HG02798 (cell line): Measurements from ENCODE around the gene CSTF3.
"Not testable (repeated sequence)": the region's sequence is repeated elsewhere in the genome, so short reads cannot be mapped to it uniquely, and the experiment has no call there.

Source experiments
- ATAC-seq: cut with Tn5 transposase; IDR thresholded peaks from one replicate; pipeline ENCODE4 v1.9.1; 2021; ENCODE audit warnings: mild to moderate bottlenecking; ENCODE audit not compliant: unreplicated experiment, poor library complexity

Gene CSTF3

GRCh38 chr11:33162831-33163230 is 1.6 kb upstream of the CSTF3 start:
- no peak for ATAC-seq

GRCh38 chr11:33160587-33160986 is 693 bp downstream of the CSTF3 start:
- no peak for ATAC-seq

- no peak for ATAC-seq
Observed at GRCh38 chr11:33160136-33160535, 1.1 kb downstream of the CSTF3 start.

DNA sequence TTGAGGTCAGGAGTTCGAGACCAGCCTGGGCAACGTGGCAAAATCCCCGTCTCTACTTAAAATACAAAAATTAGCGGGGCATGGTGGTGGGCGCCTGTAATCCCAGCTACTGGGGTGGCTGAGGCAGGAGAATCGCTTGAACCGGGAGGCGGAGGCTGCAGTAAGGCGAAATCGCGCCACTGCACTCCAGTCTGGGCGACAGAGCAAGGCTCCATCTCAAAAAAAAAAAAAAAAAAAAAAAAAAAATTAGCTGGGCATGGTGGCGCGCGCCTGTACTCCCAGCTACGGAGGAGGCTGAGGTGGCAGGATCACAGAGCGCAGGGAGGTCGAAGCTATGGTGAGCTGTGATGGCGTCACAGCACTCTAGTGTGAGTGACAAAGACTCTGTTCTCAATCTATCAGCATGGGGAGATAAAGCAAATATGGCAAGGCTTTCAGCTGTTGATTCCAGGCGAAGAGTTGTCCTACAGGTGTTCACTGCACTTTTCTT is 1.9 kb downstream of the CSTF3 start:
- not testable (repeated sequence) for ATAC-seq

DNA sequence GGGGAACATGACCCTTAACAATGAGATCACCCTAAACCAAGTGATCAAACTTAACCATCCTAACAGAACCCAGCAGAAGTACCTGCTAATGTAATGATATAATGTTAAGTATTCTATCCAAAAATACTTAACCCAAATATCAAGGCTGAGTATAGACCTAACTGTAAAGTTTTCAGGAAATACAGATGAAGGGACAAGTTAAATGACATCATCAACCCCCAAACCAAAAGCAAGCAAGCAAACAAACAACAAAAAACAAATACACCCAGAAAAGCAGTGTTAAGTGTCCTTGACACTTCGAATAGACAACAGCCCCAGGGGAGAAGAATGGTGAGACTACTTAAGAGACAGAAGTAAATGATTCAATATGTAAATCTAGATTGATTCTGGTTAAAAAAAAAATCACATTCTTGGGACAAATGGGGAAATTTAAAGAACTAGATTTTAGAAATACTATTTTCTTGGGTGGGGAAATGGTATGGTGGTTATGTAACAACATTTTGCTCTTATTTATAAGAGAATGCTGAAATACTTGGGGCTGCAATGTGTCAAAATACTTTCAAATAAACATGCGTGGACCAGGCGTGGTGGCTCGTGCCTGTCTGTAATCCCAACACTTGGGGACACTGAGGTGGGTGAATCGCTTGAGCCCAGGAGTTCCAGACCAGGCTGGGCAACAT is 2.5 kb downstream of the CSTF3 start:
- ATAC-seq, result no peak

- no peak for ATAC-seq
Observed at GRCh38 chr11:33157103-33158027, 3.9 kb downstream of the CSTF3 start.

GRCh38 chr11:33151399-33151798 is 9.9 kb downstream of the CSTF3 start:
- ATAC-seq, result no peak

DNA sequence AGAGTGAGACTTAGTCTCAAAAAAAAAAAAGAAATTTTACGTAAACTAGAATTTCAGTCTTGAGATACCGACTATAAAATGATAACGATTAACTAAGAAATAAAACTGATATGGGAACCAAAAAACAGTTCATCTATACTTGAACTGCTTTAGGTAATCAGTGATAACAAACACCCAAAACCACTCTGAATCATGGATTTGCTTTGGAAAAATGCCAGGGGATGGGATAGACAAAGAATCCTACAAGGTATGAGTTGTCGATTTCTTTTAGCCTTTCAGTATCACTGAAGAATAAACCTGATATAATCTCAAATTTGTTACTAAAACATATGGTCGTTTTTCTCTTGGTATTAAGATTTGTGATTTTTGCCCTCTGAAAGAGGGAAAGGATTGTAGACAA is 13.7 kb downstream of the CSTF3 start:
- ATAC-seq, result no peak

DNA sequence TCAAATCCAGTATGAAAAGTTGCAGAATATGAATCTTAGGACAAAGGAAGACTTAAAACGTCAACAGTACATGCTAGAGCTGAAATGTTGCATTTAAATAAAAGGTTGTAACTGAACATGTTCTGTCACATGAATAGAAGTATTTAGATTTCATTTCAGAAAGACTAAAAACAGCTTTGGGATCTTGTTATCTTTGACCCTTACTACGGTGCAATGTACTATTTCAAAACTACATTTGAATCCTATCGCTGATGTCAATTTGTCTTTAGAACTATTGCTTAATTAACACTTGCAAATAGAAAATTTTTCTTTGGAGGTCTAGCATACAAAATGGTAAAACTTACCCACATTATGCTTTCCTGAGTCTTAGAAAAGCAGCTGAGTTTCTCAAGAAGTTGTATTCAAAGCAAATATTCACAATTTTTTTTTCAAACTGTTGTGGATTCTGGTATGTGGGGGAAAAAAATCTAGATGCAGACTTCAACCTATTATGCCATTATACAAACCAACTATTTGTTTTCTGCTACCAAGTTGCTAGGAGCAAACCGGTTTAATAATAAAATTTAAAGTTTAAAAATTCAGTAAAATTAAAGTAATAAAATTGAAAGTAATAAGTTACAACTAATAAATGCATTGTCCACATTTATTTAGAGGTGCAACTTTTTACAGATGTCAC is 25.4 kb downstream of the CSTF3 start:
- ATAC-seq, result no peak

GRCh38 chr11:33135216-33135615 is 26.1 kb downstream of the CSTF3 start:
- no peak for ATAC-seq

DNA sequence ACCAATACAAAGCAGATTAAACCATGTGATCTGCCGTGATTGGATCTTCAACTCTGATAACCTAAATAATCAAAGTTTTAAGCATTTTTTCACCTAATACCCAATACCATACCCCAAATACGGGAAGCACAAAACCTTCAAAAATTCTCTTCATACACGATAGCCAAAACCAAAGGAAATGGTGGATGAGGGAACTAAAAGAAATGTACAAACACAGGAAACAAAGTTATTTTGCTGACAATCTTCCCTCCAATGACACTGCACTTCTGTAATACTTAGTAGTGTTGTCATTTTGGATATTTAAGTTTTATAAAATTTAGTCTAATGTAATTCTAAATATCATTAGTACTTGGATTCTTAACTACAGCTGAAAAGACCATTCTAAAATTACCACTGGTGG is 27.0 kb downstream of the CSTF3 start:
- ATAC-seq, result no peak

- no peak for ATAC-seq
Observed at GRCh38 chr11:33133761-33134160, 27.5 kb downstream of the CSTF3 start.

GRCh38 chr11:33132510-33132909 is 28.8 kb downstream of the CSTF3 start:
- ATAC-seq, result no peak

GRCh38 chr11:33128739-33129138 is 32.5 kb downstream of the CSTF3 start:
- ATAC-seq, result no peak

- no peak for ATAC-seq
Observed at GRCh38 chr11:33125611-33126010, 35.7 kb downstream of the CSTF3 start.

- ATAC-seq, result no peak
Observed at GRCh38 chr11:33125025-33125424, 36.3 kb downstream of the CSTF3 start.

- ATAC-seq, result not testable (repeated sequence)
Observed at GRCh38 chr11:33122696-33123095, 38.6 kb downstream of the CSTF3 start.

DNA sequence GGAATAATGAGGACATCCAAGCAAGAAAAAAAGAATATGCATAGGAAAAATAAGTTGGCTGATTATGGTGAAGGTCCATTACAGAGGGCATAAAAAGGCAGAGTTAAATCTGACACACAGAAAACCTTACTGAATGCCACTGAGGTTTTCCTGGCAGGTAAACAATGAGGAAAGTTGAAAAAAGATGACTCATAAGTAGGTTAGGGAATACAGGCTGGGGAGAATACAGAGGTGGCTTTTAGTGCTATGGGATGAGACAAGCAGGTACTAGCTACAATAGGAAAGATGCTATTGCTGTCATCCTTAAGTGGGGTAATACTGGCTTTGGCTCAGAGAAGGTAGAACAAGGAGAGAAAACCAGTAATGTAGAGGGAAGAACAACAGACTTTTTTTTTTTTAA is 44.7 kb downstream of the CSTF3 start:
- no peak for ATAC-seq

GRCh38 chr11:33110083-33110482 is 51.2 kb downstream of the CSTF3 start:
- no peak for ATAC-seq

- no peak for ATAC-seq
Observed at GRCh38 chr11:33109294-33109895, 51.9 kb downstream of the CSTF3 start.
